GM19193 (cell line): ENCODE results near the gene MRPS21.
A peak's percentile ranks its signal among the peaks of the same experiment; 100 is the strongest.

Experiments used
- POLR2A ChIP-seq: IDR thresholded peaks from 4 replicates; pipeline ENCODE4 v1.6.1; 2011; ENCODE audit not compliant: insufficient read depth, insufficient read length; ENCODE audit errors: extremely low read depth

MRPS21 gene

DNA sequence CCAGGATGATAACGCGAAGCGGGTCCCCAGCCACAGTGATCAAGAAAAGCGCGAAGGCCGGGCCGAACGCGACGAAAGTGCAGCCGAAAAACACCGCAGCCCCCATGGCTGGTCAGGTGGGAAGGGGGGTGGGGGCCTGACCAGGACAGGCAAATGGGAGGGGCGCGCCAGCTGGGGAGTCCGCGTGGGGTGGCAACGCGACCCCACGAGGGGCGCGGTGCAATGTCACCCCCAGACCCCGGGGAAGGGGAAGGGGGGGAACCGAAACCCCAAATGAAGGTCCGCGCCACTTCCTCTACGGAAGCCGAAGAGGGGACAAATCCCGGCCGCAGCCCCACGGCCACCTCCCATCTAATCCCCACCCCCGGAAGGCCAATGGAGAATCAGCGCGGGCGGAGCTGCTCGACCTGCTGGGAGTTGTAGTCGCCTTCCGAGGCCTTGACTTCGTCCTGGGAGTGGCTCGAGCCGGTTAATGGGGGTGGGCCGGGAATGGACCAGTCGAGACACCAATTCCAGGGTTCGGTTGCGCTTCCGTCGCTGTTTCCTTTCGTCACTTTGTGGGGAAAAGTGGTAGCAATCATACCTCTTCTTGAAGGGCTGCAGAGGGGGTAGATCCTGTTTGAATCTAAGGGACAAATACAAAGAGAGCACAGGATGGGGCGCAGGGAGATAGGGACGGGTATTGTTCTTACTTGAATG lies 24.8 kb upstream of the MRPS21 start, which contains the start of gene APH1A:
Gene APH1A, minus strand, starts transcription at position 312 of the 699 bp plus-strand sequence. Its CDS starts 206 bp downstream, at position 106.
- TF ChIP-seq POLR2A, result peak; percentile 71

GRCh38 chr1:150269451-150269850 lies 24.2 kb upstream of the MRPS21 start:
- no peak for TF ChIP-seq POLR2A

GRCh38 chr1:150271291-150271959 lies 22.2 kb upstream of the MRPS21 start:
- TF ChIP-seq POLR2A, result no peak

GRCh38 chr1:150273311-150273710 lies 20.4 kb upstream of the MRPS21 start:
- TF ChIP-seq POLR2A, result no peak

DNA sequence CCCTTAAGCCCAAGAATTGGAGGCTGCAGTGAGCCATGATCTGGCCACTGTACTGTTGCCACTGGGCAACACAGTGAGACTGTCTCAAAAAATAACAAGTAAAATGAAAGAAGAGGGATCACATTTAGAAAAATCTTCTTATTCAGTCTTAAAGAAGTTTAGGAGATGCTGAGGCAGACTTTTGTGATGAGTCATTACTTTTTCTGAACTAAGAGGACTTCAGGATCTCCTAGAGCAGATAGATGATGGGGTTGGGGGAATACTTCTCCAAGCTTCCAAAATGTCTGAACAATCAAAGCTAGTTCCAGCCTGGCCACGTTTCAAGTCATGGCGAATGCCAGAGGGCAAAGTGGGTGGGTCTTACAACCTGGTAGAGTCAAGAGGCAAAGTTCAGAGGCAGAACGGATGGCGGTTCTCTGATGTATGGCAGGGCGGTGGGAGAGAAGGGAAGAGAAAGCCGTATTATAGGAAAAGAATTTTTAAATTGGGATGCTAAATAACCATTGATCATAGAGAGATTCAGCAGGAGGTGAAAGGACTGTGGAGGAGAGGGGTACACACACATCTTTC lies 13.4 kb upstream of the MRPS21 start:
- no peak for TF ChIP-seq POLR2A

GRCh38 chr1:150281221-150281757 lies 12.4 kb upstream of the MRPS21 start:
- no peak for TF ChIP-seq POLR2A

DNA sequence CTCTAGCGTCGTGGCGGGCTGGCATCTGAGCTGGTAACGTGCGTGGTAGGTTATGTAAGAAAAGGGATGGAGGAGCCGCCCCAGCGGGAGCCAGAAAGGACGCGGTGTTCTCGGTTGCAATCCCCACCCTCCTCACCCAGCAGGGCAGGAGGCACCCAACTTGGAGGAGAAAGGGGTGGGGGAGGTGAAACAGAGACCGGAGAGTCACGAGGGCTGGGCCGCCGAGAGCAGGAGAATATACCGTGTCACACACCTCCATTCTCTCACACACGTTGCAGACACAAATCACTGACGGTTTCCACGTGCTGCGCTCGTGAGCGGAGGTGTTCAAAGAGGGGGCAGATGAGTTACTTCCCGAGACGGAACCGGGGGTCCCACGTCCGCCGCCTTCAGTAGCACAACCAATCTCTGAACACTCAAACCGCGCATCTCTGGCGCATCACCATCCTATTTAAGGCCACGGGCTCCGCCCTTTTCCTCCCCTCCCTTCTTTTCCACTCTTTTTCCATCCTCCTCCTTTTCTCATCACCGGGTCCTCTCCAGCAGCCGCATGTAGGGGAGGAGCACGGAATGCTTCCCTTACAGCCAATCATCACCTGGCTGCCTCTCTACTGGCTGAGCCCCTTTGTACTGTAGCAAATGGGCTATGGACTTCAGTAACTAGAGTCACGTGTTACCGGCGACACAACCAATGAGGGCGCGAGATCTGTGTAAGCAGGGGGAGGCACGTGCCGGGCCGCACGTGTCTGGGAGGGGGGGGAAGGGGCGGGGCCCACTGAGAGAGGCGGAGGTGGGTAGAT lies 11.7 kb upstream of the MRPS21 start, which contains the start of gene CIART:
Gene CIART, plus strand, starts transcription at position 797 of the 800 bp plus-strand sequence. CDS start 714 bp downstream, outside the sequence.
- peak; percentile 16 for TF ChIP-seq POLR2A

DNA sequence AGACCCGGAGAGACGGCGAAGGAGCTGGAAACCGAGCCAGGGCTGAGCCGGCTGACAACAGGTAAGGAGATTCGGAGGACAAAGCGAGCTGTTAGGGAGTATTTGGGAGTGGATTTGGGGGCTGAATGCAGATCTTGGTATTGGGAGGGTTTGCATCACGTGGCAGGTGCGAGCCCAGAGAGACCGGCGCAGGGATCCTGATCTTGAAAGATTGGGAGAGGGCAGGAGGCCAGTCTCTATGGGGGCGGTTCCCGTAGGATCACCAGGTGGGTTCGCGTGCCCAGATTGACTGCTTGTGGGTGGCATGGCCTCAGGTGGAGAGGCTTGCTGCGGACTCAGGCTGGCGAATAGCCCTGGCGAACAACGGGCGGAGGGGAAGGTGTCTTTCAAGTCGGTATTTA lies 11.1 kb upstream of the MRPS21 start:
- no peak for TF ChIP-seq POLR2A

DNA sequence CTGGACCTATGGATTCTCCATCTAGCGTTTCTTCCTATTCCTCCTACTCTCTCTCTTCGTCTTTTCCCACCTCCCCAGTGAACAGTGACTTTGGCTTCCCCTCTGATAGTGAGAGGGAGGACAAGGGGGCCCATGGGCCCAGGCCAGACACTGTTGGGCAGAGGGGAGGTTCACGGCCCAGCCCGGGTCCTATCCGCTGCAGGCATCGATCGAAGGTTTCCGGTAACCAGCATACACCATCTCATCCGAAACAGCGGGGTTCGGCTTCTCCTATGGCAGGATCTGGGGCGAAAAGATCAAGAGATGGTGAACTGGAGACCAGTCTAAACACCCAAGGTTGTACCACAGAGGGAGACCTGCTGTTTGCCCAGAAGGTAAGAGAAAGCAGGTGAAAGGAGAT lies 10.4 kb upstream of the MRPS21 start:
- no peak for TF ChIP-seq POLR2A

DNA sequence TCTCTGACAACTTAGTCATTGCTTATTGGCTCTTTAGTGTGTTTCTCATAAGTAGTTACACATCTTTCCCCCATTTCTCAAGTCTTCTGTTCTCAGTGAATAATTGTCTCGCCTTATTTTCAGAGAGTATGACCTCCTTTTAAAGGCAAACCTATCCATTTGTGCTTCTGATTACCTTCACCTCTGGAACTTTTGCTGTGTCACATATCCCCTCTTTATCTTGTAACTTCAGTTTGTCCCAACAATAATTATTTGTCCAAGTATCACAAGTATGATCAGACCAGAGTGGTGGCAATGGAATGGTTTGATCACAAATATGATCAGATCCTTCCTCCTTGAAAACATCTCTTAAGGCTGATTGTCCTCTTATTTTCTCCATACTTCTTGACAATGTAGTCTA lies 5.3 kb upstream of the MRPS21 start:
- no peak for TF ChIP-seq POLR2A

DNA sequence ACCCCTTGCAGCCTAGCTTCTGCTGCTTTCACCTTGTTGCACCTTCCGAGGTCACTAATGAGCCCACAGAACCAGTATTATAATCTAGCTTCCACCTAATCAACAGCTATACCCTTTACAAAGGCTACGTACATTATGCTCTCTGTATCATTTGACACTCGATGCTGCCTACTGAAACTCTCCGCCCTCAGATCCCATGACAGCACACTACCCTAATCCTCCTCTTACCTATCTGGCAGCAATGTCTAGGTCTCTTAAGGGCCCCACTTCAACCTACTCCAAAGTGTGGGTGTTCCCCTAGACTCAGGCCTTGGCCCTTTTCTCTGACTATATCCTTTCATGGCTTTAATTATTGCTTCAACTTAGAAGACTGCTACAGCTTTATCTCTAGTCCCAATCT lies 4.8 kb upstream of the MRPS21 start:
- TF ChIP-seq POLR2A, result no peak

GRCh38 chr1:150295476-150295875 lies 1.8 kb downstream of the MRPS21 start:
- no peak for TF ChIP-seq POLR2A

- TF ChIP-seq POLR2A, result no peak
Measured at GRCh38 chr1:150299716-150300115, 6.1 kb downstream of the MRPS21 start.

DNA sequence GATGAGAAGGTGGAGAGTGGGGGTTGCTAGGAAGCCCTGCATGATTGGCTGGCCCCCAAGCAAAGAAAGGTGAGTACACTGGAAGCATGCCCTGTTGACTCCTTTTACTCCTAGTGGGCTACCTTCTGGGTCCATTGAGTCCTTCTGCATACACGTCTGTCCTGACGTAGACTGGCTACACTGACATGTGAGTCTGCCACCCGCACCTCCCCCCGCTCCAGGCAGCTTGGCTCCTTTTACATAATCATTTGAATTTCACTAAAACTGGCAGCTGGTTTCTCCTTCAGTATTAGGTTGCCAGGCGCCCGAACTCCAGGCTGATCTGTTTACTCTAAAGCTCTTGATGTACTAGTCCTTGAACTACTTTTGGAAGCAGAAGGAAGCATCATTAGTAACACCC lies 8.7 kb downstream of the MRPS21 start:
- no peak for TF ChIP-seq POLR2A

DNA sequence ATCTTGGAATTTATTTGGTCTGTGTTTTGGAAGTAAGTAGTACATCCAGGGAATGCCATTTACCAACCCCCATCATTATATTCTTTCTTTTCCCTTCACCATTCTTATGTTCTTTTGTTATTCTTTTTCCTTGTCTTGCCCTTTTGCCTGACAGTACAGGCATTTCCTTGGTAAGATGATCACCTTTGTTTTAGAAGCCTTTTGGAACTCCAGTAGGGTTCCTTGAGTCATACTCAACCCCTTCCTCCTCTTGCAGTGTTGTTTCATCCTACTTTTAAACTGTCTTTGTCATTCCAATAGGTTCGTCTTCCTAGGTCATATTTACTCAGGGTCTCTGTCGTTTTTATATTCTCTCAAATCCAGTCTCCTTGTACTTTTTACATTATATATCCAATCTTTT lies 9.2 kb downstream of the MRPS21 start:
- TF ChIP-seq POLR2A, result no peak
